MV-4-11 (cell line): Measurements from ENCODE around the gene NCAPG.
"Not testable (repeated sequence)": the region's sequence is repeated elsewhere in the genome, so short reads cannot be mapped to it uniquely, and the experiment has no call there.

Experiments
- DNase-seq: peaks from one replicate; lab custom pipeline; 2025; lab: John Stamatoyannopoulos, UW

Gene NCAPG

GRCh38 chr4:17797808-17798207 lies 13.0 kb upstream of the NCAPG start:
- peak; percentile 33 for DNase-seq

GRCh38 chr4:17805580-17806155 lies 5.1 kb upstream of the NCAPG start:
- no peak for DNase-seq

- DNase-seq = no peak
Measured at GRCh38 chr4:17807446-17807845, 3.3 kb upstream of the NCAPG start.

- no peak for DNase-seq
Measured at GRCh38 chr4:17809667-17810066, 1.1 kb upstream of the NCAPG start.

GRCh38 chr4:17811078-17811603 lies 362 bp downstream of the NCAPG start:
- DNase-seq = no peak

- DNase-seq = no peak
Measured at GRCh38 chr4:17812125-17812524, 1.3 kb downstream of the NCAPG start.

- no peak for DNase-seq
Measured at GRCh38 chr4:17812801-17813200, 2.0 kb downstream of the NCAPG start.

GRCh38 chr4:17814140-17814539 lies 3.4 kb downstream of the NCAPG start:
- DNase-seq = peak; percentile 46

GRCh38 chr4:17816142-17816541 lies 5.4 kb downstream of the NCAPG start:
- DNase-seq = no peak

- DNase-seq = peak; percentile 75
Measured at GRCh38 chr4:17817027-17817426, 6.2 kb downstream of the NCAPG start.

GRCh38 chr4:17823871-17824669 lies 13.3 kb downstream of the NCAPG start:
- DNase-seq = no peak

- DNase-seq = no peak
Measured at GRCh38 chr4:17846266-17846665, 35.5 kb downstream of the NCAPG start.

- not testable (repeated sequence) for DNase-seq
Measured at GRCh38 chr4:17850295-17850694, 39.5 kb downstream of the NCAPG start.

- no peak for DNase-seq
Measured at GRCh38 chr4:17851959-17852358, 41.2 kb downstream of the NCAPG start.

GRCh38 chr4:17854036-17854435 lies 43.3 kb downstream of the NCAPG start:
- no peak for DNase-seq

- no peak for DNase-seq
Measured at GRCh38 chr4:17859793-17860406, 49.1 kb downstream of the NCAPG start.

GRCh38 chr4:17861906-17862305 lies 51.1 kb downstream of the NCAPG start:
- DNase-seq = not testable (repeated sequence)

GRCh38 chr4:17865866-17866363 lies 55.1 kb downstream of the NCAPG start:
- DNase-seq = no peak

- DNase-seq = no peak
Measured at GRCh38 chr4:17866810-17867209, 56.0 kb downstream of the NCAPG start.

GRCh38 chr4:17867276-17867675 lies 56.5 kb downstream of the NCAPG start:
- no peak for DNase-seq

GRCh38 chr4:17869327-17869726 lies 58.5 kb downstream of the NCAPG start:
- no peak for DNase-seq

- DNase-seq = no peak
Measured at GRCh38 chr4:17875402-17876070, 64.8 kb downstream of the NCAPG start.
